ENCODE measurements around the gene DBX1. TPM values are rescaled to one million over a fixed set of nuclear protein-coding genes. Genes with fewer than 3 reads are reported as not detected.

DBX1 gene
- total RNA-seq, 4 donors from 2014 or later = not detected

GRCh38 chr11:20161230-20161918, 1.1 kb upstream of the DBX1 start:
- DNase-seq (ENCODE audit: low spot score) = no peak
- no peak for TF ChIP-seq CTCF (IDR thresholded peaks at IDR 0.05)
- ATAC-seq (ENCODE audit: low FRiP score) = no peak

- no peak for ATAC-seq (ENCODE audit: low FRiP score)
- no peak for DNase-seq (ENCODE audit: low spot score)
Observed at GRCh38 chr11:20159466-20160381, 551 bp downstream of the DBX1 start.

GRCh38 chr11:20158597-20159257, 1.5 kb downstream of the DBX1 start:
- peak; percentile 58 for ATAC-seq (ENCODE audit: low FRiP score)
- no peak for TF ChIP-seq CTCF (IDR thresholded peaks at IDR 0.05)
- no peak for DNase-seq (ENCODE audit: low spot score)

More at GRCh38 chr11:20159466-20160381, 551 bp downstream of the DBX1 start:
- no peak for TF ChIP-seq CTCF (IDR thresholded peaks at IDR 0.05)

GRCh38 chr11:20157728-20158127, 2.5 kb downstream of the DBX1 start:
- ATAC-seq (ENCODE audit: low FRiP score) (no peak), DNase-seq (ENCODE audit: low spot score) (no peak)
- TF ChIP-seq CTCF (IDR thresholded peaks at IDR 0.05) = no peak

GRCh38 chr11:20156876-20157613, 3.2 kb downstream of the DBX1 start:
- no peak for DNase-seq (ENCODE audit: low spot score)
- no peak for ATAC-seq (ENCODE audit: low FRiP score)
- TF ChIP-seq CTCF (IDR thresholded peaks at IDR 0.05) = no peak

- DNase-seq (ENCODE audit: low spot score) (no peak), ATAC-seq (ENCODE audit: low FRiP score) (peak; percentile 19)
- TF ChIP-seq CTCF (IDR thresholded peaks at IDR 0.05) = no peak
Observed at GRCh38 chr11:20156280-20156875, 3.9 kb downstream of the DBX1 start.

Measured in omental fat pad (tissue), 4 donors.